Measurements from ENCODE around the gene EFNB2. TPM values are rescaled to one million over a fixed set of nuclear protein-coding genes. Genes with fewer than 3 reads are reported as not detected.

The EFNB2 gene
- total RNA-seq, 1 donor from 2014 or later, result 197 TPM

DNA sequence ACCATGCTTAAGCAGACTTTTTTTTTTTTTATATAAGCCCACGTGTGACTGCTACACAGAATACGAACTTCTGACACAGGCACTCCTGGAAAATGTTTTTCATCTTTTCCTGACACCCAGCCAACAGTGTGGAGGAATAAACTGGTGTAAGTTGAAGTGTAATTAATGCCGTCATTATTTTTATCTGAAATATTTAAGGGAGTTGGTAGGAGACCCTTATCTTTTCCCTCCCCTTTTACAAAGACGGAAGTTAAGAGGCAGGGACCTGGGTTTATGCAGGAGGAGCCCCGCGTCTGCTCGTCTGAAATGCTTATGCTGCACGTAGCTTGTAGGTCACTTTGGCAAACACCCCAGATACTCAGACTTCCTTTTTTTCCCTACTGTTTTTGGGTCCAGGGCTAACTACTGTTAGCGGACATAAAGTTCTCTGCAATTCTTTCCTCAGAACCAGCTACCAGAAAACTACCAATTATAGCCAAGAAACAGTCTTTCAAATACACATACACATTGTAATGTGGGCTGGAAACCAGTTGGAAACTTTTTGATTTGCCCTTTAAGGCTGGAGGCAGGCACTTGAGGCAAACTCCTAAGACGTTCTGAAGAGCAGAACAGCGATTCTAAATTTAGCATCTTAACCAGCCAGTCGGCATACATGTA lies 50.8 kb downstream of the EFNB2 start:
- Mint-ChIP-seq H3K4me1 (peaks cover 53% of the 10 kb centered on the region), H3K36me3 (peaks cover 4% of the 10 kb centered on the region), H3K4me3 (no peak overlapping the region), H3K9me3 (peaks cover 11% of the 10 kb centered on the region), H3K27ac (peak overlapping the region; percentile 63), H3K27me3 (ENCODE audit: low read depth) (no peaks in the 10 kb centered on the region)
- TF ChIP-seq, protein P1, sequence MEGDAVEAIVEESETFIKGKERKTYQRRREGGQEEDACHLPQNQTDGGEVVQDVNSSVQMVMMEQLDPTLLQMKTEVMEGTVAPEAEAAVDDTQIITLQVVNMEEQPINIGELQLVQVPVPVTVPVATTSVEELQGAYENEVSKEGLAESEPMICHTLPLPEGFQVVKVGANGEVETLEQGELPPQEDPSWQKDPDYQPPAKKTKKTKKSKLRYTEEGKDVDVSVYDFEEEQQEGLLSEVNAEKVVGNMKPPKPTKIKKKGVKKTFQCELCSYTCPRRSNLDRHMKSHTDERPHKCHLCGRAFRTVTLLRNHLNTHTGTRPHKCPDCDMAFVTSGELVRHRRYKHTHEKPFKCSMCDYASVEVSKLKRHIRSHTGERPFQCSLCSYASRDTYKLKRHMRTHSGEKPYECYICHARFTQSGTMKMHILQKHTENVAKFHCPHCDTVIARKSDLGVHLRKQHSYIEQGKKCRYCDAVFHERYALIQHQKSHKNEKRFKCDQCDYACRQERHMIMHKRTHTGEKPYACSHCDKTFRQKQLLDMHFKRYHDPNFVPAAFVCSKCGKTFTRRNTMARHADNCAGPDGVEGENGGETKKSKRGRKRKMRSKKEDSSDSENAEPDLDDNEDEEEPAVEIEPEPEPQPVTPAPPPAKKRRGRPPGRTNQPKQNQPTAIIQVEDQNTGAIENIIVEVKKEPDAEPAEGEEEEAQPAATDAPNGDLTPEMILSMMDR (IDR thresholded peaks at IDR 0.05; ENCODE audit: unreplicated experiment), result no peak
- no peak for DNase-seq (ENCODE audit: low spot score in 2 of 2, unreplicated experiment in 2 of 2)

DNA sequence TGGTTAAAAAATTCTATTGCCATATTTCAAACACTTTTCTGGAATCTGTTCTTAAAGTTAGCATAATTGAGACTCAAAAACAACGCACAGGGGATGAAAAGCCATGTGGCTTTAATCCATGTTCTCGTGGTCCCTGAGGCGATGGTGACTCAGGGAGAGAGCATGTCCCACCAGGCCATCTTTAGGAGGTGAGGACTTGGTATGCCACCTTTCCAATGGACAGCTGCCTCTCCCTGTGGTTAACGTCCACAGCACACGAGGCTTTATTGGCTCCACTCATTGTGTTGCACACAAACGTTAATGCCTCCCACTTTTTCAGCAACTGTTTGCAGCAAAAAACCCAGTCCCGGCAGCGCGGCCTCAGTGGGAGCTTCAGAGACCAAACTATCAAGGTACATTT lies 51.4 kb downstream of the EFNB2 start:
- H3K4me1 Mint-ChIP-seq, result peaks cover 48% of the 10 kb centered on the region
- no peak overlapping the region for H3K4me3 Mint-ChIP-seq
- H3K36me3 Mint-ChIP-seq, result no peaks in the 10 kb centered on the region
- TF ChIP-seq, protein P1 (IDR thresholded peaks at IDR 0.05; ENCODE audit: unreplicated experiment), result no peak
- DNase-seq (ENCODE audit: low spot score in 2 of 2, unreplicated experiment in 2 of 2), result no peak
- H3K9me3 Mint-ChIP-seq, result peaks cover 11% of the 10 kb centered on the region
- peak overlapping the region; percentile 75 for H3K27ac Mint-ChIP-seq
- H3K27me3 Mint-ChIP-seq (ENCODE audit: low read depth), result no peaks in the 10 kb centered on the region

DNA sequence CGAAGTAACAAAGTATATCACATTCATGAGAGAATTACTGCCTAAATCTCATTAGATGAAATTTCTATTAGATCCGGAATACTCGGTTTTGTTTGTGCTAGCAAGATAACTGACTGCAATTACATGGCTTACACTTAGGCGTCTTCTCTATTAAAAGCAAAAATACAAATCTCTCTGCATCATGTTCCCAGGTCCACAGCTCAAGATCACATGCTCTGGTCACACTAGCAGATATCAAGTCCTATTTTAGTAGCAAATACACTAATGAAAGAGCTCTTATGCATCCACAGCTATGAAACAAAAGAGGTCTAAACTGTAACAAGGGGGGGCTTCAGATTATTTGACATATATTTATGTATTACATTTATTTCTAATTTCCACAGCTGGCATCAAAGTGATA lies 53.5 kb downstream of the EFNB2 start:
- DNase-seq (ENCODE audit: low spot score in 2 of 2, unreplicated experiment in 2 of 2), result no peak
- TF ChIP-seq, protein P1 (IDR thresholded peaks at IDR 0.05; ENCODE audit: unreplicated experiment), result no peak
- peaks cover 43% of the 10 kb centered on the region for H3K4me1 Mint-ChIP-seq
- no peak overlapping the region for H3K4me3 Mint-ChIP-seq
- no peak overlapping the region for H3K27ac Mint-ChIP-seq
- H3K9me3 Mint-ChIP-seq, result peaks cover 11% of the 10 kb centered on the region
- no peaks in the 10 kb centered on the region for H3K27me3 Mint-ChIP-seq (ENCODE audit: low read depth)
- no peaks in the 10 kb centered on the region for H3K36me3 Mint-ChIP-seq

DNA sequence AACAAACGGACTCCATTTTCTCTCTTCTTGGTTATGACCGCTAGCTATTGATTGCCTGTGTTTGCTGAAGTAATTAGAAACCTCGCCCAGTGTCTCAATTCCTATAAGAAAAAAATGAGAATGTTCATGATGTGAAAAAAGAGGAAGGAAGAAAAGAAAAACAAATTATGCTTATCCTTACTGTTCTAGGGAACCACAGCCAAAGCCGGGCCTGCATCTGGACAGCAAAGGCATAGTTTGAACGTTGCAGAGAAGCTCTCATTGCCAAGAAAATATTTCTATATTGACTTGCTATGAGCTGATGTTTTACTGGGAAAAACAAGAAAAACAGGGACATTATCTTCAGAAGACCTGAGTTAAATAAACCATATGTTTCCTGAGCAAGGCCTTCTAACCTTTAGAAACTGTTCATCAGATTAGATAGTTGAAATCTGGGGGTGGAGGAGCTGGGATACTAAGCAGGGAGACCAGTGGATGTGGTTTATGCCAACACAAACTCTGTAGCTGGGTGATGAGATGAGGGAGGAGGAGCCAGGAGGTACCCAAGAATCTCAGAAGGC lies 55.0 kb downstream of the EFNB2 start:
- TF ChIP-seq, protein P1 (IDR thresholded peaks at IDR 0.05; ENCODE audit: unreplicated experiment), result no peak
- H3K36me3 Mint-ChIP-seq, result no peaks in the 10 kb centered on the region
- no peaks in the 10 kb centered on the region for H3K27me3 Mint-ChIP-seq (ENCODE audit: low read depth)
- H3K27ac Mint-ChIP-seq, result no peak overlapping the region
- peaks cover 39% of the 10 kb centered on the region for H3K4me1 Mint-ChIP-seq
- no peak for DNase-seq (ENCODE audit: low spot score in 2 of 2, unreplicated experiment in 2 of 2)
- no peak overlapping the region for H3K4me3 Mint-ChIP-seq
- H3K9me3 Mint-ChIP-seq, result peaks cover 11% of the 10 kb centered on the region

DNA sequence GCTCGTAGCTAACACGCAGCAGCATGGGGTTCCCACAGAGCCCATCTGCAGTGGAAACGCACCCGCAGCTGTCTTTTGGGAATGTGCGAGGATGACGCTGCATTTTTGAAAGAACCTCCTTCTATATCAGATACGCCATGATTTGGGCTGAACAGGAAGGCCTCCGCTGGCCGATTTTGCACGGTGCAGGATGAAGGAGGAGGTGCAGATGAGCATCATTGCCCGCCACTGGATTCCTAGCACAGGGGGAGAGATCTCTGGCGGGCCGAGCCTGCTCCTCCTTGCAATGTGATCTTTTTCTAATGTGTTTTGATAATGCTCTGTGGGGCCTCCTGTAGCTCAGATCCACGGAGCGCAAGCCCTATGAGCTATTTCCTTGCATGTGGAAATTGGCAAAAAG lies 55.5 kb downstream of the EFNB2 start:
- H3K36me3 Mint-ChIP-seq, result no peaks in the 10 kb centered on the region
- H3K9me3 Mint-ChIP-seq, result peaks cover 11% of the 10 kb centered on the region
- DNase-seq (ENCODE audit: low spot score in 2 of 2, unreplicated experiment in 2 of 2), result no peak
- no peaks in the 10 kb centered on the region for H3K27me3 Mint-ChIP-seq (ENCODE audit: low read depth)
- peaks cover 34% of the 10 kb centered on the region for H3K4me1 Mint-ChIP-seq
- no peak overlapping the region for H3K27ac Mint-ChIP-seq
- TF ChIP-seq, protein P1 (IDR thresholded peaks at IDR 0.05; ENCODE audit: unreplicated experiment), result no peak
- H3K4me3 Mint-ChIP-seq, result no peak overlapping the region

Measured in mesothelial cell of epicardium (in vitro differentiated cells).